ENCODE data around the gene FAM120B. TPM values are rescaled to one million over a fixed set of nuclear protein-coding genes. Genes with fewer than 3 reads are reported as not detected.

Gene FAM120B
- total RNA-seq, 1 experiment from 2014 or later: 15.2 TPM

DNA sequence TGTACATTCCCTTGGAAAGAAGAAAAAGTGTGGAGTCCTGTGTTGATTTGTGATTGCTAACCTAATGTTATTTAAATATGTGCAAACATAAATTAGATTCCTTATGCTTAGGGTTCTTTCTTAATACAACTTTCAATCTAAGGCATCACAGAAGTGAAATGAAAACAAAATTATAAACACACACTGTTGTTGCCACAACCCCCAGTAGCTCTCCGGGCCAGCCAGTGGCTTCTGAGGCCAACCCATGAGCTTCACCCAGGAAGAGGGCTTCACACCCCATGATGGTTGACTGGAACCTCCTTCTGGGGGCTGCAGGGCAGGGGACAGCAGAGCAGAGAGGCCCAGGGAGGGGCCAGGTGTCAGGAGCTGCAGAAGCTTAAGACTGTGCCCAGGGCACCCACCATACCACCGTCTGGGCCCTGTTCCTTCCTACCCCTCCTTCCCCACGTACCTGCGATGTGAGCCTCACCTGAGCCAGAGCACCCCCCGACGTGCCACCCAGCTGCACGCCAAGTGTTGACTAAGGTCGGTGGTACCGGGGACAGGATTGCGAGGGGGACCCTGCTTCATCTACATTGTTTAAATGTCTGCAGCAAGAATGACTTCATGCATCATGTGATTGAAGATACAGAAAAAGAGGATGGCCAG, 110.5 kb downstream of the FAM120B start (continued):
- TF ChIP-seq, protein P1, sequence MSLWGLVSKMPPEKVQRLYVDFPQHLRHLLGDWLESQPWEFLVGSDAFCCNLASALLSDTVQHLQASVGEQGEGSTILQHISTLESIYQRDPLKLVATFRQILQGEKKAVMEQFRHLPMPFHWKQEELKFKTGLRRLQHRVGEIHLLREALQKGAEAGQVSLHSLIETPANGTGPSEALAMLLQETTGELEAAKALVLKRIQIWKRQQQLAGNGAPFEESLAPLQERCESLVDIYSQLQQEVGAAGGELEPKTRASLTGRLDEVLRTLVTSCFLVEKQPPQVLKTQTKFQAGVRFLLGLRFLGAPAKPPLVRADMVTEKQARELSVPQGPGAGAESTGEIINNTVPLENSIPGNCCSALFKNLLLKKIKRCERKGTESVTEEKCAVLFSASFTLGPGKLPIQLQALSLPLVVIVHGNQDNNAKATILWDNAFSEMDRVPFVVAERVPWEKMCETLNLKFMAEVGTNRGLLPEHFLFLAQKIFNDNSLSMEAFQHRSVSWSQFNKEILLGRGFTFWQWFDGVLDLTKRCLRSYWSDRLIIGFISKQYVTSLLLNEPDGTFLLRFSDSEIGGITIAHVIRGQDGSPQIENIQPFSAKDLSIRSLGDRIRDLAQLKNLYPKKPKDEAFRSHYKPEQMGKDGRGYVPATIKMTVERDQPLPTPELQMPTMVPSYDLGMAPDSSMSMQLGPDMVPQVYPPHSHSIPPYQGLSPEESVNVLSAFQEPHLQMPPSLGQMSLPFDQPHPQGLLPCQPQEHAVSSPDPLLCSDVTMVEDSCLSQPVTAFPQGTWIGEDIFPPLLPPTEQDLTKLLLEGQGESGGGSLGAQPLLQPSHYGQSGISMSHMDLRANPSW (CRISPR knock-in tag; conservative IDR thresholded peaks at IDR 0.05; ENCODE audit: low read depth): no peak
- TF ChIP-seq ESRRA (CRISPR knock-in tag; IDR thresholded peaks at IDR 0.05; ENCODE audit: borderline replicate concordance): no peak
- no peak for TF ChIP-seq PREB (CRISPR knock-in tag; IDR thresholded peaks at IDR 0.05; ENCODE audit: borderline replicate concordance)
- TF ChIP-seq MYBL2 (CRISPR knock-in tag; IDR thresholded peaks at IDR 0.05): no peak
- TF ChIP-seq SP1 (CRISPR knock-in tag; conservative IDR thresholded peaks at IDR 0.05): no peak
- TF ChIP-seq FOXJ3 (CRISPR knock-in tag; IDR thresholded peaks at IDR 0.05; ENCODE audit: borderline replicate concordance): no peak

DNA sequence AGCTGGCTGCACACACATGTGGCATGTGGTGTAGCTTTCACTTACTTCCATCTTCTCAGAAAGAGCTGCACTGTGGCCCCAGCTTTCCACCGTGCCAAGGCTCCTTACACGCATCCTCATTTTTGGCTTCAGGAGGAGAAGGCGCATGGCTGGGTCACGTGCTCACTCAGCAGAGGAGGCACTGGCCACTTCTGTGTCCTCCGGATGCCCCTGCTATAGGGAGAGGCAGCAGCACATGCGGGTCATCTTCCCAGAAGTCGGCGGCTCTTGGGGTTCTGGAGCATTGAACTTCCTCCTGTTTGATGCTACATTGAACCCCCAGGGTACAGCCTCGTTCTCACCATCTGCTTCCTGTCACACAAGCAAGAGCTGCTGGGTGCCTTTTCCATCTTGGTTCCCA, 111.3 kb downstream of the FAM120B start:
- Mint-ChIP-seq H3K36me3 (no peaks in the 10 kb centered on the region), H3K27ac (no peak overlapping the region), H3K9me3 (peaks cover 5% of the 10 kb centered on the region; the same call in 1 of the 2 replicates), H3K4me3 (no peak overlapping the region), H3K27me3 (ENCODE audit: low read depth) (0 out of 2 replicates have a peak, but pooled peaks cover 2% of the 10 kb centered on the region), H3K4me1 (peaks cover 11% of the 10 kb centered on the region)
- DNase-seq (ENCODE audit: low spot score): no peak
- CTCF ChIA-PET: no interaction called here
- POLR2A ChIA-PET: interaction anchor here (0.6 kb wide), 1 partner anchor 21 kb away, joined by 3 read pairs; no protein-coding TSS in a partner anchor
- no peak for ATAC-seq
- TF ChIP-seq, protein P2, sequence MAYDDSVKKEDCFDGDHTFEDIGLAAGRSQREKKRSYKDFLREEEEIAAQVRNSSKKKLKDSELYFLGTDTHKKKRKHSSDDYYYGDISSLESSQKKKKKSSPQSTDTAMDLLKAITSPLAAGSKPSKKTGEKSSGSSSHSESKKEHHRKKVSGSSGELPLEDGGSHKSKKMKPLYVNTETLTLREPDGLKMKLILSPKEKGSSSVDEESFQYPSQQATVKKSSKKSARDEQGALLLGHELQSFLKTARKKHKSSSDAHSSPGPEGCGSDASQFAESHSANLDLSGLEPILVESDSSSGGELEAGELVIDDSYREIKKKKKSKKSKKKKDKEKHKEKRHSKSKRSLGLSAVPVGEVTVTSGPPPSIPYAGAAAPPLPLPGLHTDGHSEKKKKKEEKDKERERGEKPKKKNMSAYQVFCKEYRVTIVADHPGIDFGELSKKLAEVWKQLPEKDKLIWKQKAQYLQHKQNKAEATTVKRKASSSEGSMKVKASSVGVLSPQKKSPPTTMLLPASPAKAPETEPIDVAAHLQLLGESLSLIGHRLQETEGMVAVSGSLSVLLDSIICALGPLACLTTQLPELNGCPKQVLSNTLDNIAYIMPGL (CRISPR knock-in tag; IDR thresholded peaks at IDR 0.05): no peak

DNA sequence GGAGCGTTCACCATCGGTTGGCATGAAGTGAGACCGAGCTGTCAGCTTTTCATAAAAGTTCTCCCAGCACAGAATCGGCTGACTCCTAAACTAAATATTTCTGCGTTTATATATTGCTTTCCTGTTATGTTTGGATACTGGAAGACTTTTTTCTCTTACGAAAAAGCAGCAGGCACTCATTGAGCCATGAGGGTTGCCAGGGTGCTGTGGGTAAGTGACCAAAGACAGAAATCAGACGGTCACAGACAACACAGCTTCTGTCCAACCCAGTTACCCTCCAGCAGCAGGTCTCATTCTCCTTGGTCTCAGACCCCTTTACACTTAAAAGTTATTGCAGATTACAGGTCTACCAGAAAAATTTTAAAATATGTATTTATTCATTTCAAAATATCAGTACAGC, 113.7 kb downstream of the FAM120B start:
- H3K4me1 Mint-ChIP-seq: peaks cover 19% of the 10 kb centered on the region

More for the DNA sequence above, 113.7 kb downstream of the FAM120B start:
- no peak for DNase-seq (ENCODE audit: low spot score)
- no peak overlapping the region for H3K4me3 Mint-ChIP-seq
- 0 out of 2 replicates have a peak, but pooled peaks cover 3% of the 10 kb centered on the region for H3K27me3 Mint-ChIP-seq (ENCODE audit: low read depth)
- H3K36me3 Mint-ChIP-seq: no peaks in the 10 kb centered on the region
- ATAC-seq: no peak
- H3K27ac Mint-ChIP-seq: no peak overlapping the region
- TF ChIP-seq MYBL2 (CRISPR knock-in tag; IDR thresholded peaks at IDR 0.05) (no peak), GTF2I (CRISPR knock-in tag; conservative IDR thresholded peaks at IDR 0.05) (no peak), FOXP1 (CRISPR knock-in tag; IDR thresholded peaks at IDR 0.05; ENCODE audit: borderline replicate concordance) (no peak), HMGA2 (CRISPR knock-in tag; IDR thresholded peaks at IDR 0.05) (no peak), NR1H2 (CRISPR knock-in tag; IDR thresholded peaks at IDR 0.05) (no peak)
- TF ChIP-seq, protein P3, sequence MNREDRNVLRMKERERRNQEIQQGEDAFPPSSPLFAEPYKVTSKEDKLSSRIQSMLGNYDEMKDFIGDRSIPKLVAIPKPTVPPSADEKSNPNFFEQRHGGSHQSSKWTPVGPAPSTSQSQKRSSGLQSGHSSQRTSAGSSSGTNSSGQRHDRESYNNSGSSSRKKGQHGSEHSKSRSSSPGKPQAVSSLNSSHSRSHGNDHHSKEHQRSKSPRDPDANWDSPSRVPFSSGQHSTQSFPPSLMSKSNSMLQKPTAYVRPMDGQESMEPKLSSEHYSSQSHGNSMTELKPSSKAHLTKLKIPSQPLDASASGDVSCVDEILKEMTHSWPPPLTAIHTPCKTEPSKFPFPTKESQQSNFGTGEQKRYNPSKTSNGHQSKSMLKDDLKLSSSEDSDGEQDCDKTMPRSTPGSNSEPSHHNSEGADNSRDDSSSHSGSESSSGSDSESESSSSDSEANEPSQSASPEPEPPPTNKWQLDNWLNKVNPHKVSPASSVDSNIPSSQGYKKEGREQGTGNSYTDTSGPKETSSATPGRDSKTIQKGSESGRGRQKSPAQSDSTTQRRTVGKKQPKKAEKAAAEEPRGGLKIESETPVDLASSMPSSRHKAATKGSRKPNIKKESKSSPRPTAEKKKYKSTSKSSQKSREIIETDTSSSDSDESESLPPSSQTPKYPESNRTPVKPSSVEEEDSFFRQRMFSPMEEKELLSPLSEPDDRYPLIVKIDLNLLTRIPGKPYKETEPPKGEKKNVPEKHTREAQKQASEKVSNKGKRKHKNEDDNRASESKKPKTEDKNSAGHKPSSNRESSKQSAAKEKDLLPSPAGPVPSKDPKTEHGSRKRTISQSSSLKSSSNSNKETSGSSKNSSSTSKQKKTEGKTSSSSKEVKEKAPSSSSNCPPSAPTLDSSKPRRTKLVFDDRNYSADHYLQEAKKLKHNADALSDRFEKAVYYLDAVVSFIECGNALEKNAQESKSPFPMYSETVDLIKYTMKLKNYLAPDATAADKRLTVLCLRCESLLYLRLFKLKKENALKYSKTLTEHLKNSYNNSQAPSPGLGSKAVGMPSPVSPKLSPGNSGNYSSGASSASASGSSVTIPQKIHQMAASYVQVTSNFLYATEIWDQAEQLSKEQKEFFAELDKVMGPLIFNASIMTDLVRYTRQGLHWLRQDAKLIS (CRISPR knock-in tag; IDR thresholded peaks at IDR 0.05; ENCODE audit: borderline replicate concordance): no peak
- ChIA-PET POLR2A (no interaction called here), CTCF (no interaction called here)
- no peaks in the 10 kb centered on the region for H3K9me3 Mint-ChIP-seq

All from WTC11 (cell line).